ENCODE results near the gene NECTIN2. TPM values are rescaled to one million over a fixed set of nuclear protein-coding genes. Genes with fewer than 3 reads are reported as not detected.

NECTIN2 gene
- total and polyA plus RNA-seq, 2 donors (not counting 1 experiment from before 2014, with no cell fraction given): 0.15 to 0.32 TPM

- Histone ChIP-seq H3K36me3 (replicated peaks in 1 of 2; ENCODE audit: control extremely low read depth in 1 of 2, control insufficient read depth in 1 of 2, extremely low read depth in 1 of 2, insufficient read depth in 2 of 2, low read length in 1 of 2) (peaks cover 0 to 6% of the 10 kb centered on the region in 2 experiments), H2AFZ (ENCODE audit: insufficient read depth, low read depth, low read length, poor library complexity, severe bottlenecking) (no peak overlapping the region), H3K79me2 (ENCODE audit: control insufficient read depth, insufficient read depth, low read length) (no peaks in the 10 kb centered on the region), H3K27ac (ENCODE audit: low read length in 2 of 2) (no peak overlapping the region), H3K4me1 (ENCODE audit: control insufficient read depth in 2 of 2, insufficient read depth in 2 of 2, low read length in 2 of 2) (peaks cover 15 to 19% of the 10 kb centered on the region in 2 donors), H3K9me3 (ENCODE audit: control extremely low read depth in 1 of 3, control insufficient read depth in 2 of 3, insufficient read depth in 1 of 3, low read length in 2 of 3) (peaks cover 0 to 4% (median 0%) of the 10 kb centered on the region in 3 donors), H3K9ac (ENCODE audit: low read length) (no peak overlapping the region), H3K27me3 (replicated peaks in 1 of 4; ENCODE audit: control extremely low read depth in 1 of 4, control insufficient read depth in 3 of 4, insufficient read depth in 4 of 4, low read length in 3 of 4) (peaks cover 0 to 39% (median 10%) of the 10 kb centered on the region in 4 experiments), H3K4me2 (replicated peaks; ENCODE audit: low read depth, low read length, poor library complexity, severe bottlenecking) (no peak overlapping the region), H4K20me1 (ENCODE audit: control insufficient read depth, insufficient read depth, low read length, poor library complexity, severe bottlenecking) (peaks cover 6% of the 10 kb centered on the region), H3K4me3 (ENCODE audit: control extremely low read depth in 1 of 5, extremely low read depth in 1 of 5, insufficient read depth in 1 of 5, low read depth in 2 of 5, low read length in 4 of 5) (no peak overlapping the region)
- ChIA-PET POLR2A (no interaction called here), CTCF (interaction anchor here (0.6 to 1.2 kb wide), 2 partner anchors 11 to 45 kb away, joined by 4 to 5 read pairs; no protein-coding TSS in a partner anchor)
- no peak overlapping the region for H3K27ac Mint-ChIP-seq
- WGBS (ENCODE audit: insufficient coverage): 94% methylated on average over 12 of the region's 12 CpGs
- no peaks in the 10 kb centered on the region for H3K9me3 Mint-ChIP-seq (ENCODE audit: insufficient read depth)
- no peak overlapping the region for H3K4me3 Mint-ChIP-seq
- intact Hi-C loops (cut with micrococcal nuclease): no loop called here
- TF ChIP-seq CTCF (IDR thresholded peaks at IDR 0.05) (no peak), EZH2 (IDR thresholded peaks at IDR 0.05; ENCODE audit: borderline replicate concordance, insufficient read depth, low read depth, low read length, poor library complexity, severe bottlenecking) (no peak)
- ATAC-seq (ENCODE audit: low read depth): no peak
- DNase-seq: no peak
- H3K27me3 Mint-ChIP-seq: peaks cover 24% of the 10 kb centered on the region
- peaks cover 16% of the 10 kb centered on the region for H3K4me1 Mint-ChIP-seq
Observed at GRCh38 chr19:44907613-44908012, 61.5 kb downstream of the NECTIN2 start.

- Histone ChIP-seq H2AFZ (ENCODE audit: insufficient read depth, low read depth, low read length, poor library complexity, severe bottlenecking) (no peak overlapping the region), H4K20me1 (ENCODE audit: control insufficient read depth, insufficient read depth, low read length, poor library complexity, severe bottlenecking) (peaks cover under 1% of the 10 kb centered on the region), H3K9ac (ENCODE audit: low read length) (no peak overlapping the region), H3K79me2 (ENCODE audit: control insufficient read depth, insufficient read depth, low read length) (no peaks in the 10 kb centered on the region), H3K4me3 (ENCODE audit: control extremely low read depth in 1 of 5, extremely low read depth in 1 of 5, insufficient read depth in 1 of 5, low read depth in 2 of 5, low read length in 4 of 5) (no peak overlapping the region), H3K27ac (ENCODE audit: low read length in 2 of 2) (no peak overlapping the region), H3K9me3 (ENCODE audit: control extremely low read depth in 1 of 3, control insufficient read depth in 2 of 3, insufficient read depth in 1 of 3, low read length in 2 of 3) (peaks cover 0 to 4% (median 0%) of the 10 kb centered on the region in 3 donors), H3K27me3 (replicated peaks in 1 of 4; ENCODE audit: control extremely low read depth in 1 of 4, control insufficient read depth in 3 of 4, insufficient read depth in 4 of 4, low read length in 3 of 4) (peaks cover 0 to 39% (median 10%) of the 10 kb centered on the region in 4 experiments), H3K4me2 (replicated peaks; ENCODE audit: low read depth, low read length, poor library complexity, severe bottlenecking) (no peak overlapping the region), H3K36me3 (replicated peaks in 1 of 2; ENCODE audit: control extremely low read depth in 1 of 2, control insufficient read depth in 1 of 2, extremely low read depth in 1 of 2, insufficient read depth in 2 of 2, low read length in 1 of 2) (no peaks in the 10 kb centered on the region), H3K4me1 (ENCODE audit: control insufficient read depth in 2 of 2, insufficient read depth in 2 of 2, low read length in 2 of 2) (peaks cover 15 to 19% of the 10 kb centered on the region in 2 donors)
- no peak for ATAC-seq (ENCODE audit: low read depth)
- 96% methylated on average over 43 of the region's 46 CpGs for WGBS (ENCODE audit: insufficient coverage)
- H3K4me3 Mint-ChIP-seq: no peak overlapping the region
- peaks cover 29% of the 10 kb centered on the region for H3K27me3 Mint-ChIP-seq
- no peak for TF ChIP-seq CTCF (IDR thresholded peaks at IDR 0.05)
- no peak for TF ChIP-seq EZH2 (IDR thresholded peaks at IDR 0.05; ENCODE audit: borderline replicate concordance, insufficient read depth, low read depth, low read length, poor library complexity, severe bottlenecking)
- H3K4me1 Mint-ChIP-seq: peaks cover 16% of the 10 kb centered on the region
- no peak overlapping the region for H3K27ac Mint-ChIP-seq
- intact Hi-C loops (cut with micrococcal nuclease): no loop called here
- CTCF ChIA-PET: interaction anchor here (0.6 to 1.2 kb wide), 2 partner anchors 10 to 44 kb away, joined by 4 to 5 read pairs; no protein-coding TSS in a partner anchor
- no peak for DNase-seq
- no peaks in the 10 kb centered on the region for H3K9me3 Mint-ChIP-seq (ENCODE audit: insufficient read depth)
- POLR2A ChIA-PET: no interaction called here
Observed at GRCh38 chr19:44908074-44908835, 62.2 kb downstream of the NECTIN2 start.

All from B cell (primary cell).